NCI-H2196 (cell line): ENCODE results near the gene MBD3L4.
"Not testable (repeated sequence)": the region's sequence is repeated elsewhere in the genome, so short reads cannot be mapped to it uniquely, and the experiment has no call there.

ENCODE experiments used
- DNase-seq: peaks from one replicate; lab custom pipeline; 2025; ENCODE audit not compliant: unreplicated experiment; lab: John Stamatoyannopoulos, UW

The MBD3L4 gene

DNA sequence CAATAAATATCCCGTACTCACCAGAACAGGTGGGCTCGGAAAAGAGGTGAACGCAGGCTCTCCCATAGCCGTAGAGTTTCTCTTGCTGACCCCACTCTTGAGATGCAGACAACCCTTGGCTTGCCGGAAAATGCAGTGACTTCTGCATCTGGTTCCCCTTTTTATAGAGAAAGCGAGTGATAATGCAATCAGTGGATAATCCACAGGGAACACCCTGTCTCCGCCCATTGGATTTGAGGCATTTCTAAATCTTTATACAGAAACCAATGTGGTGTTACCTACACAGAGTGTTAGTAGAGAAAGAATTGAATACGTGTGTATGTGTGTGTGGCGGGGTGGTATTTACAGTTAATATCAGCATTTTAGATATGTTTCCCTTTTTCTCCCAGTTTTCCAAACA lies at the start of gene MBD3L4:
MBD3L4 (minus strand) TSS at position 101 of the 400 bp plus-strand sequence; CDS start at position 66, 35 bp downstream.
- not testable (repeated sequence) for DNase-seq

DNA sequence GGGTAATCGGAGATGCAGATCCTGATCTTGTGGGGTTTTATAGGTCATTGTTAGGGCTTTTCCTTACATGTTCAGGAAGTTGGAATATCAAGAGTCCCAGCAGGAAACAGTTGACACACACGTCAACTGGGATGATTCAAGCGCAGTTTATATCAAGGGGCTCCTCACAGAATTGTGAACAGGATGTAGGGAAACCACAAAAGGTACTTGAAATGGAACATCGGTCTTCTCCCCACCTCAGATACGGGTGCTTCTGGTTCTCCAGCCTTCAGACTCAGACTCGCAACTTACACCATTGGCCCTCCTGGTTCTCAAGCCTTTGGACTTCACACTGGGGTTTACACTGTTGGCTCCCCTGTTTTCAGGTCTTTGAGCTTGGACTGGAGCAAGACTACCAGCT lies 49.0 kb upstream of the MBD3L4 start:
- no peak for DNase-seq

DNA sequence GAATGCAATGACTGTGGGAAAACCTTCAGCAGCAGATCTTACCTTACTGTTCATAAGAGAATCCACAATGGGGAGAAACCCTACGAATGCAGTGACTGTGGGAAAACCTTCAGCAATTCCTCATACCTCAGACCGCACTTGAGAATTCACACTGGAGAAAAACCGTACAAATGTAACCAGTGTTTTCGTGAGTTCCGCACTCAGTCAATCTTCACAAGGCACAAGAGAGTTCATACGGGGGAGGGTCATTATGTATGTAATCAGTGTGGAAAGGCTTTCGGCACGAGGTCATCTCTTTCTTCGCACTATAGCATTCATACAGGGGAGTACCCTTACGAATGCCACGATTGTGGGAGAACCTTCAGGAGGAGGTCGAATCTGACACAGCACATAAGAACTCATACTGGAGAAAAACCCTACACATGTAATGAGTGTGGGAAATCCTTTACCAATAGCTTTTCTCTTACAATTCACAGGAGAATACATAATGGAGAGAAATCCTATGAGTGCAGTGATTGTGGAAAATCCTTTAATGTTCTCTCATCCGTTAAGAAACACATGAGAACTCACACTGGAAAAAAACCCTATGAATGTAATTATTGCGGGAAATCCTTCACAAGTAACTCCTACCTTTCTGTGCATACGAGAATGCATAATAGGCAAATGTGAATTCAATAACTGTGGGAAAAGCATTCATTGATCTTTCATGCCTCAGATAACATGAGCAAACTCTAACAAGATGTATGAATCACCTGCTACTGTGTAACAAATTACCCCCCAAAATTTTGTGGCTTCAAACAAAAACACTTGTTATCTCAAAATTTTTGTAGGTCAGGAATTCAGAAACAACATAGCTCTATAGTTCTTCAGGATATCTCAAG lies 43.3 kb upstream of the MBD3L4 start:
- no peak for DNase-seq

DNA sequence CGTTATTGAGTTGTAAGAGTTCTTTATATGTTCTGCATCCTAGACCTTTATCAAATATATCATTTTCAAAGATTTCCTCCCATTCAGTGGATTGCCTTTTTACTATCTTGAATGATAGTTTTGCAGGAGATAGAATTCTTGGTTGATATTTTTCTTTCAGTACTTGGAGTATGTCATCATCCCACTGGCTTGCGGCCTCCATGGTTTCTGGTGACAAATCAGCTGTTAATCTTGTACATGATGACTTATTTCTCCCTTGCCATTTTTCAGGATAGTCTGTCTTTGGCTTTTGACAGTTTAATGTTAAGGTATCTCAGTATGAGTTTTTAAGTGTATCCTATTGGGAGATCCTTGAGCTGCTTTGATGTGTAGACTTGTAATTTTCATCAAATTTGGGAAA lies 38.0 kb upstream of the MBD3L4 start:
- no peak for DNase-seq

DNA sequence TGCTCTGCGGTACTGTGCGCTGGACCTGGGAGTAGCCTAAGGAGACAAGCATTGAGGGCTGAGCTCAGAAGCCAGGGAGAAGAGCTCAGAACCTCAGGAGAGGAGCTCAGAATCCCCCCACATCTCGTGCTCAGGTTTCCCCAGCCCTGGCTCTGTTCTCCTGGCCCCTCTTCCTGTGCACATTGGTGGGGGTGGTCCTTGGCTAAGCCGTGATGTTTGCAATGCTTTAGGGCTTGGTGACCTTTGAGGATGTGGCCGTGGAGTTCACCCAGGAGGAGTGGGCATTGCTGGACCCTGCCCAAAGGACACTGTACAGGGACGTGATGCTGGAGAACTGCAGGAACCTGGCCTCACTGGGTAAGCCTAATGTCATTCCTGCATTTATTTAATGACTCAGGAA lies 36.2 kb upstream of the MBD3L4 start:
- DNase-seq = no peak

DNA sequence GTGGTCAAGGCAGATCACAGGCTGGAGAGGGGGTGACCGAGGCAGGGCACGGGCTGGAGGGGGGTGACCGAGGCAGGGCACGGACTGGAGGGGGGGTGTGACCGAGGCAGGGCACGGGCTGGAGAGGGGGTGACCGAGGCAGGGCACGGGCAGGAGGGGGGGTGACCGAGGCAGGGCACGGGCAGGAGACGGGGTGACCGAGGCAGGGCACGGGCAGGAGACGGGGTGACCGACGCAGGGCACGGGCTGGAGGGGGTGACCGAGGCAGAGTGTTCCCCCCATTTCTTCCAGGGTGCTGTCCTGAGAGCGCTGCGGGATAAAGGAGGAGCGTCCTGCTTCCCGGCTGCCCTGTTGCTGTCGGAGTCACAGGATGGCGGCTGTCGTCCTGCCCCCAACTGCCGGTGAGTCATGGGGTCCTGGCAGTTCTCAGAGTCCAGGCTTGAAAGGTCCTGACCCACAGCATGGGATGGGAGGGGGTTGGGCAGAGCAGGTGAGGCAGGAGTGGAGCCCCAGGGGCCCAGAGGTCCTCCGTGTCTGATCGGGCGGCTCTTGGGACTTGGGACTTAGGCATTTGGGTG lies 34.8 kb upstream of the MBD3L4 start:
- no peak for DNase-seq

DNA sequence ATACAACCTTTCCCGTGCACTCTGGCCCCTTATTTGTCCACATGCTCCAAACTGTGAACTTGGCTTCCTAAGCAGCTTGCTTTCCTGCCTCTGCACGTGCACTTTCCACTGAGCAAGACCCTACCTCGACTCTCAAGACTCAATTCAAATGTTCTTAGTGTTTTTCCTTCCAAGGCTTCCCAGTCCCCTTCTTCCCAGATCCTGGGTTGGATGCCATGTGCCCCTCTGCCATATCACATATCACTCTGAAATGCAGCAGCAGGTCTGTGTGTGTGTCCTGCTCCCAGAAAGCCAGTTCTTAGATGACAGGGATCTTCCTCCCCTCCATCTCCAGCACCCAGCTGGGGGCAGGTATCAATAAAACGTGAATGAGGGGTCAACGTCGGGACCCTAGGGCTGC lies 32.6 kb upstream of the MBD3L4 start:
- no peak for DNase-seq

DNA sequence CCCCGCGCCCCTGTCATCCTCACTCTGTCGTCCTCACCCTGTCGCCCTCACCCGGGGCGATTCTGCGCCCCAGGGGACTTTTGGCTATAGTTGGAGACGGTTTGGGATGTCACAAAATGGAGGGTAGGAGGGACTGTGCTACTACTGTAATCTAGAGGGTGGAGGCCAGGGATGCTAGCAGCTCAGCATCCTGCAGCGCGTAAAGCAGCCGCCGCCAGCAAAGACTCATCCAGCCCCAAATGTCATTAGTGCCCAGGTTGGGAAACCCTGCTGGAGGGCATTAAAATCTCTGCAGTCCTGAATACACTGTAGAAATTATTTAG lies 29.9 kb upstream of the MBD3L4 start:
- DNase-seq = no peak

DNA sequence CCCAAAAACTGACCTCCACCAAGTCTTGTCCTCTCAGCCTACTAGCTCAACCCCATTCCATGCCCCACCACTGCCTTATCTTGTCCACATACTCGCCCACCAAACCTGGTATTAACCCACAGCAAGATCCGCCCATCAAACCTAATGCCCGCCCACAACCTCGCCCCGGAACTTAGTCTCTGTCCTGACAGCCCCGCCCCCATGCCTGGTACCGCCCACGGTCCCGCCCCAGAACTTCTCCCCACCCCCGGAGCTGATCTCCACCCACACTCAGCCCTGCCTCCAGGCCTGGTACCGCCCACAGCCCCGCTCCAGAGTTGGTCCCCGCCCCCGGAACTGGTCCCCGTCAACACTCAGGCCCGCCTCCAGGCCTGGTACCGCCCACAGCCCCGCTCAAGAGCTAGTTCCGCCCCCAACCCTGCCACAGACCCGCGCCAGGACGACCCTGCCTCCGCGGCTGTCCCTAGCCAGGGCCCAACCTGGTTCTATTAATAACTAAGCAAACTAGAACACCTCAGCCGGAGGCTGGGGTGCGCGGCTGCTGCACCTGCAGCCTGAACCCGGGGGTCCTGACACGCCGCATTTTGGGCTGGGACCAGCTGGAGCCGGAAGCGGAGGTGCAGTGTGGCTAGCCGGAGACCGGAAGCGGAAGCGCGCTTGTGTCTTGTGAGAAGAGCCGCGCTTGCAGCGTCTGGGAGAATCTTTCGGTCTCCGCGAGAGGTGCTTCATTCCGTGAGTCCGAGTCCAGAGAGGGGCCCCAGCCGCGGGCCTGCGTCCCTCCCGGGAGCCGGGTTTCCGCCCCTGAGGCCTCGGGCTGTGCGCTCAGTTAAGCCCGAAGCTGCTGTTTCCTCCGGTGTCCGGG lies 29.3 kb upstream of the MBD3L4 start, which contains the start of gene ZNF557:
ZNF557 (plus strand) TSS at position 662 of the 862 bp plus-strand sequence. CDS start 5,372 bp downstream, outside the sequence.
- DNase-seq = peak; percentile 97

DNA sequence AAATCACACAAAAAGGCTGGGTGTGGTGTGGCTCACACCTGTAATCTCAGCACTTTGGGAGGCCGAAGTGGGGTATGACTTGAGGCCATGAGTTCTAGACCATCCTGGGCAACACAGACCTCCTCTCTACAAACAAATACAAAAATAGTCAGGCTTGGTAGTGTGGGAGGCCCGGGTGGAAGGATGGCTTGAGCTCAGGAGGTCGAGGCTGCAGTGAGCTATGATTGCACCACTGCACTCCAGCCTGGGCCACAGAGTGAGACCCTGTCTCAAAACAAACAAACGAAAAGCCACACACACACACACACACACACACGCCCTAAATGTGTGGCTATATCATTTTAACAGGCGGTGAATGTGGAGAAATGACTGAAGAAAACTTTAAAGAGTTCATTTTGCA lies 28.6 kb upstream of the MBD3L4 start:
- DNase-seq = no peak

DNA sequence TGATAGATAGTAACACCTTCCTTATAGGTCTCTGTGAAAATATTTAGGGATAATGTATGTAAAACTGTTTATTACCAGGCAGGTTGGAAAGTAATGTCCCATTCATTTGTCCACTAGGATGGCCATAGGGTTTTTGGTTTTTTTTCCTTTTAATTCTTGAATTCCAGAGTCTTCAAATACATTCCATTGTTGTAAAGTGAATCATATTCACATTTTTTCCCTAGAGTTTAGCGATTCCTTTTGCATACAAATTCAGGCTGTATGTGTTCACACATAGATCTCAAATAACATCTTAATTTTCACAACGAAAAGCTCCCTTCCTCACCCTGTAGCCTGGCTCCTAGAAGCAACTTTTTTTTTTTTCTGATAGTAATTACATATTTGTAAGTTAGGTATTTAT lies 27.7 kb upstream of the MBD3L4 start:
- DNase-seq = no peak

DNA sequence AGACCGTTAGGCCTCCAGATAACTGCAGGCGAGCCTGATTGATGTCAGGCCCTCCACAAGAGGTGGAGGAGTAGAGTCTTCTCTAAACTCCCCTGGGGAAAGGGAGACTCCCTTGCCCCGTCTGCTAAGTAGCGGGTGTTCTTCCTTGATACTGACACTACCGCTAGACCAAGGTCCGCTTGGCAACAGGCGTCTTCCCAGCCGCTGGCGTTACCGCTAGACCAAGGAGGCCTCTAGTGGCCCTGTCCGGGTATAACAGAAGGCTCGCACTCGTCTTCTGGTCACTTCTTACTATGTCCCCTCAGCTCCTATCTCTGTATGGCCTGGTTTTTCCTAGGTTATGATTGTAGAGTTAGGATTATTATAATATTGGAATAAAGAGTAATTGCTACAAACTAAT lies 27.1 kb upstream of the MBD3L4 start:
- DNase-seq = not testable (repeated sequence)

DNA sequence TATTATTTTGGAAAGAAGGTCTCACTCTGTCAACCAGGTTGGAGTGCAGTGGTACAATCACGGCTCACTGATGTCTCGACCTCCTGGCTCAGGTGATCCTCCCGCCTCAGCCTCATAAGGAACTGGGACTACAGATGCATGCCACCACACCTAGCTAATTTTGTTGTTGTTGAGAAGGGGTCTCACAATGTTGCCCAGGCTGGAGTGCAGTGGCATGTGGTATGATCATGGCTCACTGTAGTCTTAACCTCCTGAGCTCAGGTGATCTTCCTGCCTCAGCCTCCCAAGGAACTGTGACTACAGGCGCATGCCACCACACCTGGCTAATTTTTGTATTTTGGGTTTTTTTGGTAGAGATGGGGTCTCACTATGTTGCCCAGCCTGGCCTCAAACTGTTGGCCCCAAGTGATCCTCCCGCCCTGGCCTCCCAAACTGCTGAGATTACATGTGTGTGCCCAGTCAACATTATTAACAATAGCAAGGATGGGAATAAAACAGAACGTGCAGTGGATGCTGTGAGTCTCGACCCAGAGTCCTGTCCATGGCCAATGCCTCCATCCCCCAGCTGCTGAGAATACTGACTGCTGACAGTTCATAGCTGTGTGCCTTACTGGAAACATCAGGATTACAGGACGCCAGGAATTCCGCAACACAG lies 23.9 kb upstream of the MBD3L4 start:
- DNase-seq = no peak

DNA sequence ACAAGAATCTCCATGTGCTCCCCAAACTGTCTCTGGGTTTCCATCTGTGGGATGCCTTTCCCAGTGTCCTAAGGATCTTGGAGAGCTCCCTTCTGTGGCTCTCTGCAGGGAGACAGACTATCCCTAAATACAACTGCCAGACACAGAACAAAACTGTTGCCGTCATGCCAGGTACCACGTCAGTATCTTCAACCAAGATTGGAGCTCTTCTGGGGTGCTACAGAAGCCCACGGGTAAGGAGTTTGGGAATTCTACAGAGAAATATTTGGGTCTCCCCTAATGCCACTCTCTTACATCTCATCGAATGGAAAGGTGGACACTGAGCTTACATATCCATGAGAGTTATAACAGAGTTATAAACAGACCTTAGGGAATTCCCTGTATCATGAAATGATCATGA lies 23.4 kb upstream of the MBD3L4 start:
- DNase-seq = no peak

DNA sequence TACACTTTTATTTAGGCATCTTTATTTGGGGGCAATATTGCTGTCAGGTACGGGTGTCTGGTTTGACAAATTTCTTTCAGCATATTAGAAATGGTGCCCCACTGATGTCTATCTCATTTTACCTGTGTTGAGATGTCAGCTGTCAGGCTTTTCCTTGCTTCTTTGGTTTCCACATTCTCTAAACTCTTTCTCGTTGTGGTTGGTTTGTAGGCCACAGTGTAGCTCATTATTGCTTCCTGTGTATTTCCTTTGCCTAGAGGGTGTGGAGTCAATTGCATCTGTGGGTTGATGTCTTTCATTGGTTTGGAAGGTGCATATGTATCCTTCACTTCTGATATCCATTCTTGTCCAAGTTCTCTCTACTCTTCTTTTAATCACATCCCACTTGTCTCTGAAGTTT lies 20.0 kb upstream of the MBD3L4 start:
- DNase-seq = not testable (repeated sequence)

DNA sequence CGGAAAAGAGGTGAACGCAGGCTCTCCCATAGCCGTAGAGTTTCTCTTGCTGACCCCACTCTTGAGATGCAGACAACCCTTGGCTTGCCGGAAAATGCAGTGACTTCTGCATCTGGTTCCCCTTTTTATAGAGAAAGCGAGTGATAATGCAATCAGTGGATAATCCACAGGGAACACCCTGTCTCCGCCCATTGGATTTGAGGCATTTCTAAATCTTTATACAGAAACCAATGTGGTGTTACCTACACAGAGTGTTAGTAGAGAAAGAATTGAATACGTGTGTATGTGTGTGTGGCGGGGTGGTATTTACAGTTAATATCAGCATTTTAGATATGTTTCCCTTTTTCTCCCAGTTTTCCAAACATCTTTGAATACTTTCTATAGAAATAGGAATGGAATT lies 18.6 kb upstream of the MBD3L4 start, which contains the start of gene MBD3L3:
MBD3L3 (minus strand) TSS at position 101 of the 400 bp plus-strand sequence; CDS start at position 30, 71 bp downstream.
- not testable (repeated sequence) for DNase-seq

DNA sequence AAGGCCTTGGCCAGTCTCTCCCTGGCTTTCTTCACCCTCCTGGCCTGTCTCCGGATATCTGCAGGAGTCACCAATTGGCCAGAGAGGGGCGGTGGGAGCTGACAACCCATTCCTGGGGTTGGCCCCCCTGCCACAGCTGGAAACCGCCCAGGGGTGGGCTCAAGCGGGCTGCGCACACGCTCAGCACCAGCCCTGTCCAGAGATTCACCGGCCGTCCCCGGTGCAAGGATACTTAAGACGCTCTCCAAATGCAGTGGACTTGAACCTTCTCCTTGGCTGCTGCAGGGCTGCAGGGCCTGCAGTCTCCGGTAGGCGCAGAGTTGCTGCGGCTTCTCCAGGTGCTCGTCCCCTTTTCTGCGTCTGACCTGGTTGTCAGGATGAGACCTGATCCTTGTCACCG lies 16.4 kb upstream of the MBD3L4 start:
- DNase-seq = not testable (repeated sequence)

DNA sequence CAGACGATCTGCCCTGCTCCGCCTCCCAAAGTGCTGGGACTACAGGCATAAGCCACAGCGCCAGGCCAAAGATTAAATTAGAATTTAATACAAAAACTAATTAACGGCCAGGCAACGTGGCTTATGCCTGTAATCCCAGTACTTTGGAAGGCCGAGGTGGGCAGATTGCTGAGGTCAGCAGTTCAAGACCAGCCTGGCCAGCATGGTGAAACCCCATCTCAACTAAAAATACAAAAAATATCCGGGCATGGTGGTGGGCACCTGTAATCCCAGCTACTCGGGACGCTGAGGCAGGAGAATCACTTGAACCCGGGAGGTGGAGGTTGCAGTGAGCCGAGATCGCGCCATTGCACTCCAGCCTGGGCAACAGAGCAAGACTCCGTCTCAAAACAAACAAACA lies 15.7 kb upstream of the MBD3L4 start:
- DNase-seq = not testable (repeated sequence)

DNA sequence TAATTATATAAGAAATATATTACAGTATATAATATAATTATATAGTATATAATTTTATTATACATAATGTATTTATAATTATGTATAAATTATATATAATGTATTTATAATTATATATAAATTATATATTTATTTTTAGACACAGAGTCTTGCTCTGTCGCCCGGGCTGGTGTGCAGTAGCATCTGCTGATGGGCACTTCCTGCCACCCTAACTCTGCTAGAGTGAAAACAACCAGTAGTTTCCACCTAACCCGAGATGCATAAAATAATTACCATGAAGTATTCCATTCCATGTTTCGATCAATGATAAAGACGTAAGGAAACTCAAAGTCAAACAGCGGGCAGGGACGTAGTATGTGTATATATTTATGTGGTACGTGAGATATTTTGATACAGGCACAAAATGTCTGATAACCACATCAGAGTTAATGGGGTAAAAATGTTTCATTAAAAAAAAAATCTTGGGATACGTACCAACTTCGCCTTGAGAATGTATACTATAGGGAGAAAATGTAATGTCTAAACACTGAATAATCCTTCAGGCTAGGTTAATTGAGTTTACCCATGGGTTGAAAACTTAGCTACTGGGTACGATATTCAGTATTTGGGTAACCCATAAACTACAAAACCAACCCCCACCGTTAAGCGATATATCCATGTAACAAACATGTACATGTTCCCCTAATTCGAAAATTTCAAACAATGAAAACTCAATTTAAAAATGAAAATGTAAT lies 14.8 kb upstream of the MBD3L4 start:
- not testable (repeated sequence) for DNase-seq

DNA sequence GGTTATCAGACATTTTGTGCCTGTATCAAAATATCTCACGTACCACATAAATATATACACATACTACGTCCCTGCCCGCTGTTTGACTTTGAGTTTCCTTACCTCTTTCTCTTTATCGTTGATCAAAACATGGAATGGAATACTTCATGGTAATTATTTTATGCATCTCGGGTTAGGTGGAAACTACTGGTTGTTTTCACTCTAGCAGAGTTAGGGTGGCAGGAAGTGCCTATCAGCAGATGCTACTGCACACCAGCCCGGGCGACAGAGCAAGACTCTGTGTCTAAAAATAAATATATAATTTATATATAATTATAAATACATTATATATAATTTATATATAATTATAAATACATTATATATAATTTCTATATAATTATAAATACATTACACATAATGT lies 12.9 kb upstream of the MBD3L4 start:
- not testable (repeated sequence) for DNase-seq
